GM15510 (cell line): ENCODE data around the gene CCER1.

Source experiments
- POLR2A ChIP-seq: IDR thresholded peaks from 3 replicates; pipeline ENCODE4 v1.6.1; 2011; ENCODE audit warnings: borderline replicate concordance; ENCODE audit not compliant: insufficient read length; ENCODE audit errors: extremely low read depth

Gene CCER1

DNA sequence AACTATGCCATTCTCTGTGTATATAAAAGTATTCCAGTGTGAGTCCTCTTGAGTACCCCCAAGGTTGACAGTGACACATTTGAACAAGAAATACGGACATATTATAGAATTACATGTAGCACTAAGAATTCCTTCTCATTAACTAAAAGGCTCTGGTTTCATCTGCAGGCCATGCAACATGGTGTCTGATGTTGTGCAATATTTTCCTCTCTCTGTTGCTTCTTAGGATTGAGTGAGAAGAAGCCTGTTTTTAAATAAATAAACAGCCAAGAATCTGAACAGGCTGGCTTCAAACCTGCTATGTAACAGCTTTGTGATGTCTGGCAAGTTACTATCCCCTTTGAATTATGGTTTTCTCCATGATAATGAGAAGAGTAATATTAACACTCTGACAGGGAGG is 22.2 kb upstream of the CCER1 start:
- no peak for TF ChIP-seq POLR2A

DNA sequence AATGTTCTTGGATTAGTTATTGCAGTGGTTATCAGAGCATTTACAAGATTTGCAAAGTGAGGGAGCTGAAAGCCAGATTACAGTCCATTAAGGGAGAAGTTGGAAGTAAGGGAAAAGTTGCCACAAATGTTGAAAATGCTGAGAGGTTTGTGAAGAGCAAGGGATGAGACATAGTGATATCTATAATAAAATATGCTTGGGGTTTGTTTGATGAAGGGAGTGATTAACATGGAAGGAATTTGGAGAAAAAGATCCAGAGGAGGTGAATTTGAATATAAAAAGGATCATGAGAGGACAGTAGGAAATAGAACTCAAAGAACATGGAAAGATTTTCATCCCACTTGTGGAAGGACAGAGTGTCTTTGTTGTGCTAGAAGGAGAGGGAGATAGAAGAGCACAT is 19.3 kb upstream of the CCER1 start:
- no peak for TF ChIP-seq POLR2A

DNA sequence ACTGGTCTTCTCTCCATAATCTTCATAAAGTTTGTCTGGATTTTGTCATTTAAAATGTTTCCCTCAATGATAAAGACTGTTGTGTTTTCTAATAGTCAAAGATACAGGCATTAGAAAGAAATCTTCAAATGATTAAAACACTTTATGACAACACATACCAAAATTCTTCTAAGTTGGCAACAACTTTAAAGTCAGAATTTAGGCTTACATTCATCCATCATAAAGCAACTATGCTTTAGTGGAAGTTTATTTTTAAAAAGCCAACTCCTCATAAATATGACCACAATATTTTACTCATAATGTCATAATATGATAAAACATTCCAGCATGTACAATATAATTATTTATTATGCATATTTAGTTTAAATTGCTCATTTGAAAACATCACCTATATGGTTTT is 17.2 kb upstream of the CCER1 start:
- no peak for TF ChIP-seq POLR2A

DNA sequence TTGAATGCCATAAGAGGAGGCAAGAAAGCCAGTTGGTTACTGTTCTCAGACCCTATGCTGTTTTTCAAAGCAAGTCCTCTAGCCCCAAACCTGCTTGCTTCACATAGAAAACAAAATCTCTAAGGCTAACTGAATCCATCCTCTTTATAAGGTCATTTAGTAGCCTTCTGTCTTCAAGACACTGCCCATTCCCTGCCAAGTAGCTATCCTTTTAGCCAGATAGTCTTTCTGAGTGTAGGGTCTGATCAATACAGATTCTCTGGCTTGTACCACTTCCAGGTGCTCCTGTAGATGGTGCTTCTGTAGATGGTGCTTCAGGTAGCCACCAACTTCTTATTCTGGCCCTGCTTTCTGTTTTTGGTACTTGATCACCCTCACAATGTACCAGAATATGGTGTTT is 15.9 kb upstream of the CCER1 start:
- TF ChIP-seq POLR2A = no peak

DNA sequence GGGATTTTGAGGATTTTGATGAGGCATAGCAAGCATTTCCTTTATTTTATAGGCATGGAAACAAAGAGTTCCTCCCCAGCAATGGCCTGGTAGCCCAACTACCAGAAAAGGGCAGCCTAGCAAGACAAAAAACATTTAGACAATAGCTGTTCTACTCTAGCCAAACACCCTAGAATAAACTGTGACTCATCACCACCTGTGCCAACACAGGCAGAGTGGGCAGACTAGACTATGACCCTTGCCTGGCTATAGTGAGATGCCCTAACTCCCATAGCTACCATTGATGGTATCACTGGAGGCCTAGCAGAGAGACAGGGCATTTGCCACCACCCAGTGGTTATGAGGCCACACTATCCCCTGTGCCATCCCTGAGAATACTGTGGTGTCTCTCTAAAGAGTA is 15.5 kb upstream of the CCER1 start:
- no peak for TF ChIP-seq POLR2A

DNA sequence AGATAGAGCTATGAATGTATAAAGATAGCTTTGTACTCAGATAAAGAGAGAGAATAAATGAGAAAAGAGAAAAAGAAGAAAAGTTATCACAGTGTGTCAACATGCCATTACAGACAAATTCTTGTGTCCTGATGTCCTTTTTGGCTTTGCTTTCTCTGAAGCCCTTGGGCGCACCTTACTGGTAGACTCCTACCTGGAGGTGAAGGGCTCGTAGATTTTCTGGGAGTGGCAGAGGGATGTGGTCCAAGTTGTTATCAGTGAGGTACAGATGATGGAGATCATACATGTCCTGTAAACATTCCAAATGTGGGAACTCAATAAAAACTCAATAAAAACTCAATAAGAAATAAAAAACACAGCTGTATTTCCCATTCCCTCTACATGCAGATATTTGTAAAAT is 14.9 kb upstream of the CCER1 start:
- TF ChIP-seq POLR2A = no peak

DNA sequence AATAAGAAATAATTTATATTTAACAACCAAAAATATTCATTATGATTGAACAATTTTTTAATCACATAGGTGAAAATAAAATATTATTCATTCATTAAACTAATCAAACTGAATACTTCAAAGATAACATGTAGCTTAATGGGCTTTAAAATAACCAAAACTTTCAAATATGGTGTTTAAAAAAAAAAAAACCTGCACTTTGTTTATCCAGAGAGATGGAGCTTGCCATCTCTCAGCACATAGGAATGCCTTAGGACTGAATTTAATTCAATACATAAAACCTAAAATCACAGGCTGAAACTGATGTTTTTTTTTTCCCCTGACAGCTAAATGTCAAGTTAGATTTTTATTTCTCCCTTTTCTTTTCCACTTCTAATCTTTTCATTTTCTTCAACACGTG is 14.4 kb upstream of the CCER1 start:
- no peak for TF ChIP-seq POLR2A

DNA sequence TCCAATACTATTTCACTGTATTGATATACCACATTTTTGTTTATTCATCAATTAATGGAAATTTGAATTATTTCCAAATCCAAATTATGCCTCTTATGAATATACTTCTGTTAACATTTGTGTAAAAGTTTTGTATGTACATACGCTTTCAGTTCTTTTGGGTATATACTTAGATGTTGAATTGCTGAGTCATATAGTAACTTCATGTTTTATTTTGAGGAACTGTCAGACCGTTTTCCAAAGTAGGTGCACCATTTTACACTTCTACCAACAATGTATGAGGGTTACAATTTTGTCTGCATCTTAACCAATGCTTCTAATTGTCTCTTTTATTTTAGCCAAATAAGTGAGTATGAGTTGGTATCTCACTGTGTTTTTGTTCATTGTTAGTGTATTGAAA is 10.2 kb upstream of the CCER1 start:
- no peak for TF ChIP-seq POLR2A

DNA sequence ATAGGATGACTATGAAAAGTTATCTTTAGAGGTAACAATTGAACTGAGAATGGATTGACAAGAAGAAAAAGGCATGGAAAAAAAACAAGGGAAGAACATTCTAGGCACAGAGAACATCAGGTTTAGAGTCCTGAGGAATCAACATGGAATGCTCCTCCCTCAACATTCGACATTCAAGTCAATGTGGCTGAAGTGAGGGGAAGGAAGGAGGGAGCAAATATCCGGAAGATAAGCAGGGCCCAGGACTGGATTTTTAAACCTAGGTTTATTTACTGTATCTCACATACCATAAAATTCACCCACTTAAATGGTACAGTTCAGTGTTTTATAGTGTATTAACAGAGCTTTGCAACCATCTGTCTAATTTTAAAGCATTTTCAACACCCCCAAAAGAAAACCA is 9.6 kb upstream of the CCER1 start:
- TF ChIP-seq POLR2A = no peak

DNA sequence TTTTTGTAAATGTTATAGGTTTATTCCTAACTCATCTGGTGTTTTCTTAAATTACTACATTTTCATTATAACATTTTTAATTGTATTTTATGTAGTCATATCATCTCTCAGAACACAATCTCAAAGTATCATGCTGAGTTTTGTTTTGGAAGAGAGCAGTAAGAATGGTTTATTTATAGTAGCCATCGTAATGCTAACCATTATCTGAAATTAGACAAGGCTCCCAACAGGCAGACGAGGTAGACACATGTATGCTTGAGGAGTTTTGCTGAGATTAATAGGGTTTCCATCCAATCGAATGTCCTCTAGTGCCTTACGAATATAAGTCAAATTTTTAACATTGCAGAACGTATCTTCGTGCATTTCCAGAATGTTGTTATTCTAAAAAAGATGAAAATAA is 9.0 kb upstream of the CCER1 start:
- TF ChIP-seq POLR2A = no peak

DNA sequence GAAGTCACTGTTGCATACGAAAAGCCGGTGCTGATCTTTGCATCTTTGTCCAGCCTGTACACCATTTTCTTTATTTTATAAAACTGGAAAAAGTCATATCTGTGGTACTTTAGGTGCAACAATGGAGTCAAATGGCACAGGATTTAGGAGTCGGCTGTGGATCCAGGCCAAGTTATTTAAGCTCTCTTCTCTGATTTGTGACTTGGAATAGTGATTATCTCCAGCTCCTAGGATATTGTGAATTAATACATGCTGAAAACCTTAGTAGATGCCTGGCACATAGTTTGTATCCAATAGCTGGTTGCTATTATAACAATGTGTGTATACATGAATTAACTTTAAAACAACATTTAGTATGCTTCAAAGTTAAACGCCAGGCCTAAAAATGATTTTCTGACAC is 6.2 kb upstream of the CCER1 start:
- no peak for TF ChIP-seq POLR2A

DNA sequence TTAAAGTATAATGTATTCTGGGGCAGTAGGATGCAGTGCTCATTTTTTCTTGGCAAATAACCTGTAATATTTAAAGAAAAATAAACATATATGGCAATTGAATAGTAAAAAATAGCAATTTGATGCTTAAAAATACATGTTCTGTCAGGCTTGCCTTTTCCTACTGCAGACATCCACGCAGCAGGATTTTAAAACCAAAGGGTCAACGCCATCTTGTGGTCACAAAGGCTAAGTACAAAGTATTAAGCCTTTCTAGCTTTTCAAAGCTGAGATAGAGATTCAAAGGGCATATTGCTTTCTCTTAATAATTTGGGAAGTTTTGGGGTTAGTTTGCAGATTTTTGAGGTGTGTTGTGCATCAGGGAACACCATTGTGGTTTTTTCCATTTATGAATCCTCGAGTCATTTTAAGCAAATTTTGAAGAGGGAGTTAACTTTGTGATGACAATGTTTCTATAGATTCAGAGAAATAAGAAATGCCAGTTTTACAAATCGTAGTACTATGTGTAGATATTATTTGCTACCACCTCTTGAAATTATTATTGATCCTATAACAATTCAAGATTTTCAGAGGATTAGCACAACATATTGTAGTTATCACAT is 4.7 kb upstream of the CCER1 start:
- TF ChIP-seq POLR2A = no peak

DNA sequence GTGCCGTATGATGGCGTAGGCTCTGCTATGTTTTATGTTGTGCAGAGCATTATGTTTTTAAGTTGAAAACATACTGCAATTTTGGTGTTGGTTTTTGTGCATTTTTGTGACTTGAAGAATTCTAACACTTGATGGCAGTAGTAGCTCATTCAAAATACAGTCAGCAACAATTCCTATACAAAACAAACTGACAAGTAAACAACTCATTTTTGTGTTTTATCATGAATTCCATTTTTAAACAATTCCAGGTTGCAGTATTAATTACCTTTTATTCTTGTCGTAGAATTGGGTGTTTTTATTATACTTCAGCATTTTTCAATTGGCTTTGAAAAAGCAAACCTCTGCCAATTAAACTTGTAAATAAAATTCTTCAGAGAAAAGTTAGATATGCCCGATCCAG is 4.1 kb upstream of the CCER1 start:
- no peak for TF ChIP-seq POLR2A

DNA sequence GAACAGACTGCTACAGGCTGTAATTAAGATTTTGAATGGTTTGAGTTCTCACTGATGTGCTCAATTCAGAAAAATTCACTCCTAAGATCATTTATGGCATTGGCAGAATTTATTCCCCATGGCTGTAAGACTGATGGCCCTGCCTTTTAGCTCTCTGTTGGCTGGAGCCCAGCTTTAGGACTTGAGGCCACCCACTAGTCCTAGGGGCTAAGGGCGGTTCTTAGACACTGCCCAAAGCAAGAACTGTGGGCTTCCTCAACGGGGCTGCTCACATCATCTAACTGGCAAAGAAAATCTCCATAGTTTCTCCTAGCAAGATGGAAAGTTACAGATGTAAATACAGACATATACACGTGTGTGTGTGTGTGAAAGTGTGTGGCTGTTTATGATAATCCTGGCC is 3.4 kb upstream of the CCER1 start:
- TF ChIP-seq POLR2A = no peak

DNA sequence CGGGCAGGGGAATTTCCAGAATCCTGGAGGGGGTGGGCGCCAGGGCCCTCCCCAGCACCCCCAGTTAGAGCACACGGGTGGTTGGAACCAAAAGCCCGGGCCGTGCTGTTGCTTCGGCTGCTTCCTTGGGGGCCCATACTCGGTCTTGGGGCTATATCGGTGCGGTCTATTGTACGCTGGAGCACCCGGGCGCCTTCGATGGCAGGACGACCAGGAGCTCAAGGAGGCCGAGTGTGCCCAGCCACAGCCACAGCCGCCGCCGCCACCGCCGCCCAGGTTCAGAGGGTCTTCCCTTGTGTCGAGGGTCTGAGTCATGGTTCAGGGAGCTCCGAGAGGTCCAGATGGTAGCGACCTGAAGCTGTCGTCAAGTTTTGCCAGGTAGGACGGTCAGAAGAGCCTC is 548 bp downstream of the CCER1 start:
- no peak for TF ChIP-seq POLR2A

DNA sequence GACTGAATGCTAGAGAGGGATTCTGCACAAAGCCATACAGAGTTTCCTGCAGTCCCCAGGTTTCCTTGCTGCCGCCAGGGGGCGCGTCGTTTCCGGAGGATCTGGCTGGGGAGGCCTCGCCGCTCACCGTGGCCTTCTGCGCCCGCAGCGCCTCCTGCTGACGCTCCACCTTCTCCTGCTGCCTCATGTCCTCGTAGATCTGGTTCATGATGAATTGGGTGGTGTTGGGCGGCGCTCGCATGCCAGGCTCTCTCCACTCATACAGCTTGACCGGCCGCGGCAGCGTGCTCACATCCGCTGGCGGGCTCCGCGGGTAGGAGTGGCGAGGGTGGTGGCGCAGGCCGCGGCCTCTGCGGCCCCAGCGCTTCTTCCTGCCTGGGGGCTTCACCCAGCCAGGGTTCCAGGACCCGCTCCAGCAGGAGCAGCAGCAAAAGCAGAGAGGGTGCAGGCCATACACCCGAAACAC is 987 bp downstream of the CCER1 start:
- TF ChIP-seq POLR2A = no peak
